HG03432 (cell line): ENCODE data around the gene PCAT7.
"Not testable (repeated sequence)": the region's sequence is repeated elsewhere in the genome, so short reads cannot be mapped to it uniquely, and the experiment has no call there.

Experiments used
- ATAC-seq: cut with Tn5 transposase; IDR thresholded peaks from one replicate; pipeline ENCODE4 v1.9.1; 2021; ENCODE audit warnings: mild to moderate bottlenecking, moderate library complexity; ENCODE audit not compliant: unreplicated experiment

The PCAT7 gene

DNA sequence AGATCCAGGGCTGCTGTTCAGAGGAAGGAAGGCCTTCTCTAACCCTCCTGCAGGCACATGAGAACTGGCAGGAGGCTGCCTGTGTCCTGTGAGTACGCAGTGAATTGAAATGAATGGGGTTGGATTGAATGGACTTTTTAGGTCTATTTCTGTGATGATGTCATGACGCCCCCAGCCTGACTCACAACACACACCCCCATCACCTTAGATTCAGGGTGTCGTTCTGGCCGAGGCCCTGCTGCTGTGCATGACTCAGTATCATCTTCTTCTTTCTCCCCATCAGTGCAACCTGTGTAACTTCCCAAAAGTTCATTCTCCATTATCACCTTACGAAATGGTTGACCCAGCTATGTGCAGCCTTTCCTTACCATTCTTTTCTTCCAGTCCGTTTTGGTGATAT lies 5.4 kb downstream of the PCAT7 start:
- ATAC-seq: no peak

DNA sequence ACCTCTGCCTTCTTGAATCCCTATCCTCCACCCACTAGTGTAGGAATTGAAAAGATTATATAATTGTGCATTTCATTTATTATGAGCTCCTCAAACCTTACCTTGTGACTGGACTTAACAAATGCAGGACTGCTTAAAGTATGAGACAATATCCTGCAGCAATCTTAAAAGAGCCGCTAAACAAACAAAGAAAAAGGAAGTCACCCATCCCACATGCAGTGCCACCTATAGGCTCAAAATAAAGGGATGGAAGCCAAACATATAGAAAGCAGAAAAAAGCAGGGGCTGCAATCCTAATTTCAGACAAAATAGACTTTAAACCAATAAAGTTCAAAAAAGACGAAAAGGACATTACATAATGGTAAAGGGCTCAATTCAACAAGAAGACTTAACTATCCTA lies 8.7 kb downstream of the PCAT7 start:
- ATAC-seq: no peak

DNA sequence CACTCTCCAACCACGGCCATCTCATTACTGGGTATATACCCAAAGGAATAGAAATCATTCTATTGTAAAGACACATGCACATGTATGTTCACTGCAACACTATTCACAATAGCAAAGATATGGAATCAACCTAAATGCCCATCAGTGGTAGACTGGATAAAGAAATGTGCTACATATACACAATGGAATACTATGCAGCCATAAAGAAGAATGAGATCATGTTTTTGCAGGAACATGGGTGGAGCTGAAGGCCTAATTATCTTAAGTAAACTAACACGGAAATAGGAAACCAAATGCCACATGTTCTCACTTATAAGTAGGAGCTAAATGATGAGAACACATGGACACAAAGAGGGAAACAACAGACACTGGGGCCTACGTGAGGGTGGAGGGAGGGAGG lies 9.4 kb downstream of the PCAT7 start:
- ATAC-seq: not testable (repeated sequence)

DNA sequence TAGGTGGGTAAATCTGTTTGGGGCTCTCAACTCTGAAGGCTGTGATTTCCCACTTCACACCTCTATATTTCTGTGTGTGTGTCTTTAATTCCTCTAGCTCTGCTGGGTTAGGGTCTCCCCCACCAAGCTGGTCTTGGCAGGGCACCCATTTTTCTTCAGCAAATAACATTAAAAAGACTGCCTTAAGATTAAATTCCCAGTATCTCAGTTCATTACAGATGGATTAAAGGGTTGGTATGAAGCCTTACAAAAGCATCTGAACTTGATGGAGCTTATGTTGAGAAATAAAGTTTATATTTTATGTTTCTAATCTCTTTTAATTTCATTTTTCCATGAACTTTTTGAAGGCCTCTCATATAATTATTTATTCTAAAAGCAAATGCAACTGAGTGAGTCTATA lies 11.7 kb downstream of the PCAT7 start:
- no peak for ATAC-seq

DNA sequence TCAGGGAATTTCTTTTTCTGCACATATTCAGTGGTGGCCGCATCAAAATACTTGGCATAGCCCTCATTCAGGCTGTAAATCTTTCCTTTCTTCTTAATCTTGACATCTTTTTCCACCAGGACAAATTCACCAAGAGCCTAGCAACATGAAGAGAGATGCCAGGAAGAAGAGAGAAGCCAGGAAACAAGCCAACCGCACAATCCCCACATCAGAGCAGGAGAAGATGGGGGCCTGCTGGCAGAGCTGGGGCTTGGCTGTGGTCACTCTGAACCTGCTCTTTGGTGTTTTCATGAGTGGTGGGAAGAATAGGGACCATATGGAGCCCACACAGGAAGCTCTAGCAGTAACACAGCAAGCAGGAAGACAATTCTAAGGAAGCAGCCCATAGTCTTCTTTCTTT lies 12.4 kb downstream of the PCAT7 start:
- ATAC-seq: no peak

DNA sequence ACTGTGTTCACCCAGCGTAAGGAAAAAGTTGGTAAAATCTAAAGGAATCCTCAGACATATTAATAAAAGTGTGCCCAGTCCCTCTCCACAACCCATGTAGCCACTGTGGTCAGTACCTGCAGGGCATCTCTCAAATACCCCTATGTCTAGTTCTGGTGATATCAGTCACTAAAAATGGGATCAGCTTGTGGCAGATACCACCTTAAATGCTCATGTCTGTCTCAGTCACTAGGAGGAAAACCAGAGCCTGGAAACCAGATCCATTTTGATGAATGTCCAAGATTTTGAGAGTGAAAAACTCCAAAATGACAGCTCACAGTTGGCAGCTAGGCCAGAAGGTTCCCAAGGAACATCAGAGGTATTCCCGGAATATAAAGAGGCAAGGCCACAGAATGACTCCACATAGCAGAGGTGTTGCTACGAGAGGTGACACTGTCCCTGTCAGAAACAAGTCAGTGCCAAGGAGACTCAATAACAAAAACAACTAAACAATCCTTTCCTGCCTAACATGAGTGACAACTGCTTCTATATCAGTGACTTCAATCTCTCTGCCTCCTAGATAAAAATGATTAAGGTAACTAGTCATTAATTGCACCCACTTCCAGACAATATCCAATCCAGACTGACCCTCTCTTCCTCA lies 13.5 kb downstream of the PCAT7 start:
- ATAC-seq: no peak

DNA sequence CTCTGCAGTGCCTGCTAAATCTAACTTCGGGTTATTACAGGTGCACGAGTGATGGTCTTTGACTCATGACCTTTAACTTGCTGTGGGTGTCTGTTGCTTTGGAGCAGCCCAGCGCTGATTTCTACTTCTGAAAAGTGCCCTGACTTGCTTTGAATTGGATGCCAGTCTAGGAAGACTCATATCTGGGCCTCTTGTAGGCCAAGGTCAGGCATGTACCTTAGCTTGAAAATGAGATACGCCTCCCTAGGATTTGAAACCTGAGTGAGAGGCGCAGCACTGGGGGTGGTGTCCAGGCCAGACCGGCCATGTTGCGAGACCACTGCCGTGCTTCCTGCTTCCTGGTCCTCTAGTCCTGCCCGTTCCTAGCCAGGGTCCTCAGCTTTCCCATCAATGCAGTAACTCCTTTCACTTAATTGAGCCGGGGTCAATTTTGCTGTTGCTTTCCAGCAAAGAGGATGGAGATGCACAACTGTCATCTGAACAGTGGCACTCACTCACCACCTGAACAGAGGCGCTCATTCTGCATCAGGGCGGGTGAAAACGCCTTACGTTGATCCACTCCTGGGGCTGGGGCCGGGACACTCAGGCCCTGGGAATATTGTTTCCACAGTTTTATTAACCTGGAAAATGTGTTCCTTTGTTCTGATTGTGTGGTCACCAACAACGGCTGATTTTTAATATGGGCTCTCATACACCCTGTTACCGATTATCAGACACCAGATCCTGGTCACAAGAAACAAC lies 14.3 kb downstream of the PCAT7 start:
- ATAC-seq: no peak

DNA sequence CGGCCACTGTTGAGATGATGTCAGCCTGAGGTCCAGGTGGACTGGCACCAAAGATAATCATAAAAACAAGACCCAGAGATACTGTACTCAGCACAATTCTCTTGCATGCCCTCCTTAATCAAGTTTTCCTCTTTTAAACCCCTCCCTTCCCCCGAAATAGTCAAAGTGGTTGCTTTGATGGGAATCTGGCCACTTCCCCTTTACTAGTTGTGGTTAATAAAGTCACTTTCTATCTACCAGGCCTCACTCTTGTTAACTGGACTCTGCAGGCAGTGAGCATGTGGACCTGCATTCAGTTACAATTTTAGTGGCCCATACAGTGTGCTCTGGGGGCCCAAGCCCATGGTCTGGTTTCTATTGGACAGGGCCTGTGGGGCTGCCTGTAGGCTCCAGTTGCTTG lies 21.2 kb downstream of the PCAT7 start:
- no peak for ATAC-seq

DNA sequence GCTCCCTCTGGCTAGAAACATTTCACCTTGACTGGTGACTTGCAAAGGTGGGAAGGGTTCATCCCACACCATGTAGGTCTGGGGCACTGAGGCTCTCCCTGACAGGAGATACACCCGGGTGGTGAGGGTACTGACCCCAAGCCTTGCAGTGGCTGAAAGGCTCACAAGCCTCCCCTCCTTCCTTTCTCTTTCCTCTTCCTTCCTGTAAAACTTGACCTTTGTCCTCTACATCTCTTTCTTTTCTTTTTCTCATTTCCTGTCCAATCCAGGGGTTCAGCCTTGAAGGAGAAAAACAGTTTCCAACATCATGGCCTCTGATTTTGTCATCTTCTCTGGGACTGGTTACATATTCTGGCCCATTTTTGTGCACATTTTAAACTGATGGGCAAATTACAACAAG lies 22.2 kb downstream of the PCAT7 start:
- no peak for ATAC-seq

DNA sequence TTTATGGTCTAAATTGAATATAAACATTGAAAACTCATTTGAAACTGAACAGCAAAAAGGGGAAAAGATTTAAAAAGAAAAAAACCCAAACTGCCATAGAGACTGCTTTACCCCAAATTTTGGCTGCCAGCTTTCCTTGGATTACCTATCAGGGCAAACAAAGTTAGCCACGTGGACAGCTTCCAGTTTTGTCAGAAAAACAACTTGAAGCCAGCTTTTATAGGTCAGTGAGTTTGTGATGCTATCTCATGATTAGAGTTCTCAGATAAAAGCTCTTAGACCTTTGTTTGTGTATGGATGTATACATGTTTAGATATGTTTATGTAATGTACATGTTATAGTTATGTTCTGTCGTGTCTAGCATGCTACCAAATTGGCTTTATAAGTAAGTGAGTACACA lies 22.7 kb downstream of the PCAT7 start:
- no peak for ATAC-seq

DNA sequence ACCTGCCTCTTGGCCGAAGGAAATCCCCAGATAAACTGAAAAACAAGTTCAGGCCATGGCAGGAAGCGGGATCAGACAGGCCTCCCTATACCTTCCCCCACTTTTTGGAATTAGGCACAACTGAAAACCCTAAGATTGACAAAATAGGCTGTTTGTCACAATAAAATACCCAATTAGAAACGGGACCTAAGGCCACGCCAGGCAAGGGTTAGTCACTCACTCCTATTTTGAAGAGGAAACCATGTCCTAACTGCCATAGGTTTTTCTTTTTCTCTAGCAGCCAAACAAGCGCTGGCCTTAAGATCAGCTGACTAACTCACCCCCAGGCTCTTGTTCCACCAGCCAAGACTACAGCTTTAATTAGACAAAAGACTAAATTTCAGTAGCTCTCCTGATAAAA lies 26.8 kb downstream of the PCAT7 start:
- ATAC-seq: no peak

DNA sequence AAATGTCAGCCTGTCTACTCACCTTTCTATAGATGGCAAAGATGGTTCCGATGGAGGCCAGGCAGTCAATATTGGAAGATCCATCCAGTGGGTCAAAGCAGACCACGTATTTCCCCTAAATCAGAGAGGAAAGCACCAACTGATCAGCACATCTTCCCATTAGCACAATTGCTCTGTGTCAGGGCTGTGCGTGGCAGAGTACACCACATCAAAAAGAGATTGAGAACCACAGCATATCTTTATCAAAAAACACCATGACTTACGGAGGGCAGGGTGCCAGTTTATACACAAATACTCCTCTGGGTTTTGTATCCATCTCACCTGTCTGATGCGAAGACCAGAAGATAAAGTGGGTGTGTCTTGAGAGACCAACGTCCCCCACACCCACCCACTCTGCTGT lies 29.7 kb downstream of the PCAT7 start:
- no peak for ATAC-seq

DNA sequence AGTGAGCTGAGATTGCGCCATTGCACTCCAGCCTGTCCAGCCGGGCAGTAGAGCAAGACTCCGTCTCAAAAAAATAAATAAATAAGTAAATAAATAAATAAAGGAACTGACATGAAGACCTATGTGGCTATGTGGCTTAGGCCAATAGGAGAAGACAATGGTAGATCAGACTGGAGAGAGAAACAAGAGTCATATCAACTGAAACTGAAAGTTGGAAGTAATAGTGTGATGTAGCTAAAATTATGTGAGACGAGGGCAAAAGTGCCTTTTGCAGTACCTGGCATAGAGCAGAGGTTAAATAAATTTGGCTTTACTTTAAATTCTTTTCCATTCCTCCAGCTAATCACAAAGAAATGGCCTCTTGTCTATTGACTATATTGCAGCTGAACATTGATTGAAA lies 31.4 kb downstream of the PCAT7 start:
- ATAC-seq: no peak

DNA sequence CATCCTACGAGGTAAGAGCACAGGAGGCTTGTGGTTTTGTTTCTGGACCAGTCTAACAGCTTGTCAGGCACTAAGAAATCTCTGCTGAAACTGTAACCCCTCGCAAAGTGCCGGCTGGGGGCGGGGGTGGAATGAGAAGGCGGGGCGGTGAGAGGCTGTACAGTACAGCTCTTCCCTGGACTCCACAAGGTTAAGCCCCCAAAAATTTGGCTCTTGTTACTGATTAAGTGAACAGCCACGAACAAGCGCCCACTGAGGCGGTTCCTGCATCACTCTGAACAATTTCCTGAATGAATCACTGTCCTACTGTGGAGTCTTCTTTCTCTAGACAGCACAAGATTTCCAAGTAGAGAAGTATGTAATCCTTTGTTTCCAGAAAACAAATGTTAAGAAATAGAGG lies 31.9 kb downstream of the PCAT7 start:
- ATAC-seq: no peak

DNA sequence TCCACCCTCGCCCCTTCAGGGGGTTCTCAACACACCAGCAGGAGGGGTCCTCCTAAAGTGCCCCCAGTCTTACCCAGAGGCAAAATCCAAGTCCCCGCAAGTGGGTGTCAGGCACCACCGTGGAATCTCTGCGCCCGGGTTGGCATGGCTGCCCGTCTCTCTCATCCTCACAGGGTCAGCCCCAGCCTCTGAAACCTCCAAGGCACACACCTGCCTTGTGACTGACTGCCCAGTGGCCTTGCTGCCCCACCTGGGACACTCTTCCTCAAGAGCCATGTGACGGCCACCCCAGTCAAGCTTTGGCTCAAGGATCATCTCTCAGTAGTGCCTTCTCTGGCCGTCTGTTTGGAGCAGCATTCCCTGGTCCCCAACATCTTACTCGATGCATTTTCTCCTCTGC lies 33.8 kb downstream of the PCAT7 start:
- no peak for ATAC-seq

DNA sequence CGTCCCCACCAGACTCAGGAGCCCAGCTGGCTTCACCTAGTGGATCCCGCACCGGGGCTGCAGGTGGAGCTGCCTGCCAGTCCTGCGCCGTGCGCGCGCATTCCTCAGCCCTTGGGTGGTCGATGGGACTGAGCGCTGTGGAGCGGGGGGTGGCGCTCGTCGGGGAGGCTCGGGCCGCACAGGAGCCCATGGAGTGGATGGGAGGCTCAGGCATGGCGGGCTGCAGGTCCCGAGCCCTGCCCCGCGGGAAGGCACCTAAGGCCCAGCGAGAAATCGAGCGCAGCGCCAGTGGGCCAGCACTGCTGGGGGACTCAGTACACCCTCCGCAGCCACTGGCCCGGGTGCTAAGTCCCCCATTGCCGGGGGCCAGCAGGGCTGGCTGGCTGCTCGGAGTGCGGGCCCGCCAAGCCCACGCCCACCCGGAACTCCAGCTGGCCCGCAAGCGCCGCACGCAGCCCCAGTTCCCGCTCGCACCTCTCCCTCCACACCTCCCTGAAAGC lies 36.2 kb downstream of the PCAT7 start:
- not testable (repeated sequence) for ATAC-seq

DNA sequence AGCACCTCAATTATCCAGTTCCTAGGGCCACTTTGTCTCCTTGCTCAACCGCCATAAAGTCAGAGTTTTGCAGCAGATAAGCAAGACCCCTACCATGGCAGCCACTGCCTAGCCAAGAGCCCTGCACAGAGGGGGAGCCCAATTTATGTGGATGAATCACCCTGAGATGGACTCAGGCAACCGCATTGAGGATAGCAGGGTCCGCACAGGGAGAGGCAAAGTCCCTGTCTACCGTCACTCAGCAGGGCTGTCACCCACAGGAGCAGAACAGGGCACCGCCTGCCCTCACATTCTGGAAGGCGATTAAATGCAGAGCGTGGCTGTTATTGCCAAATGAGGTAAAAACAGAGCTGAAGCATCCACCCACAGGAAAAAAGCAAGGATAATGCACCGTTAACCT lies 37.0 kb downstream of the PCAT7 start:
- ATAC-seq: no peak

DNA sequence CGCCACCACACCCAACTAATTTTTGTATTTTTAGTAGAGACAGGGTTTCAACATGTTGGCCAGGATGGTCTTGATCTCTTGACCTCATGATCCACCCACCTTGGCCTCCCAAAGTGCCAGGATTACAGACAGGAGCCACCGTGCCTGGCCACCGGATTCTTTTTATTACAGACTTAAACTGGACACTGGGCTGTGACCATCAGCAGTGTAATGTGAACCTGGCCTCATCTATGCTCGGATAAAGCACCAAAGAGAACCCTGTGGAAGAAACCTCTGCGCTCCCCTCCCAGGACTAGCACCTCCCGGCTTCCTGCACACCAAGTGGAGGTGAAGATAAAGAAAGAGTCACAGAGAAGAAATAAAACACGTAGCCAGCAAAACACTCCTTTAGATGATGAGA lies 37.8 kb downstream of the PCAT7 start:
- ATAC-seq: not testable (repeated sequence)

DNA sequence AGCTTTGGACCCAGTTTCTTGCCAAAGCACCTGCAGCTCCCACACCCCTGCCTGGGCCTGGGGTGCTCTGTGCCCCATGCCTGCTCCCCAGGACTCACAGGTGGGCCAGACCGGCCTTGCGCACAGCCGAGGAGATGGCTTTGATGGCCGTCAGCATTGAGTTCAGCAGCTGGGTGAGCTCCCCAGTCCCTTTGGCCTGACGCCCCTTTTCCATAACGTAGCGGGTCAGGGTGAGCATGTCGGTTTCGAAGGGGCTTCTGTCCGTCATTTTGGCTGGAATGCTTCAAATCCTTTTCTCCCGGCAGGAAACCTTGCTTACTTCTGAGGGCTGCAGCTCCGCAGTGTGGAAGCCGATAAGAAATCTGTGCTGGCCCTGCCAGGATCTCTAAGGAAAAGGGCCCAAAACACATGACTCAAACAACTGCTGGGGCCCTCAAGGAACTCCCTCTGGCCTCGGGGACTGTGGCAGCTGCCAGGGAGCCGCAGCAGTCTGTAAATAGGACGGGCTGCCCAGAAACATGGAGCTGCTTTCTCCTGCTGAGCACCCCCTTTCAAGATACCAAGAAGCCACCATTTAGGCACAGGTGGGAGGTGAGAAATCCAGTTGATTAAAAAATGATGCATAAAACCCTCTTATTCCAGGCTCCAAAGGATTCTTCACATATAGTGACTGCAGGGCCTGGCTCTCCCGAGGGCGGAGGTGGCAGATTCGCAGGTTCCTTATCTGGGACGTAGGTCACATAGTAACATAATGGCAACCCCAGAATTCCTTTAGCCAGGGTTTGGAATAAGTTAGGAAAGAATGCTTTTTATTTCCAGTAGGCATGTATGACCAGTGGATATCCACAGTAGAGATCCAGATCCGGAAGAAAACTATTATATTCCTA lies 38.8 kb downstream of the PCAT7 start, which contains the start of gene FBP2:
TSS of gene FBP2 (minus strand) at position 366 of the 887 bp plus-strand sequence. CDS start at position 268, 98 bp downstream.
- no peak for ATAC-seq

DNA sequence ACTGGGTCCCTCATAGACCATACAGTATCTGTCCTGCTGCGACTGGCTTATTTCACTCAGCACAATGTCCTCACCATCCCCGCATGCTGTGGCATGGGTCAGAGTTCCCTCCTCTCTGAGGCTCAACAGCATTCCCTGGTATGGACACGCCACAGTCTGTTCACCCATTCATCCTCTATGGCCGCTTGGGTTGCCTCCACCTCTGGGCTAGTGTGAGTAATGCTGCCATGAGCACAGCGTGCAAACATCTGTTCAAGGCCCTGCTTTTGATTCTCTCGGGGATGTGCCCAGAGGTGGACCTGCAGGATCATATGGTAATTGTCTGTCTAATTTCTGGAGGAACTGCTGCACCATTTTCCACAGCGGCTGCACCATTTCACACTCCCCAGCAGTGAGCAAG lies 44.2 kb downstream of the PCAT7 start:
- no peak for ATAC-seq

DNA sequence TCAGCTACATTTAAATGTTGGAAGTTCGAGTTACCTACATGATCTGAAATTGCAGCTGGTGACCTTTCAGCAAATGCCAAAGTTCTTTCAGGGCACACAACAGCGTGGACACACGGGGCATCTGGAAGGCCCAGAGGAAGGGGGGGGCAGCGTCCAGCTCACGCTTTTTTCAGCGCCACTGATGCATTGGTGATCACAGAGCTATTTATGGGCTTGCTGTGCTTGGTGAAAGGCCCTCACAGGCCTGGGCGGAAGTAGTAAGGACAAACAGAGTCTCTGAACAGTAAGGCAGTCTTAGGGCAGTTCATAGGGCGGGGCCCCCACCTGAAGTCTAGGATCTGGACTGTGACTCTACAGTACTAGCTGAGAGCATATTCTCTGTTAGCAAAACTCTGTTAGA lies 45.4 kb downstream of the PCAT7 start:
- ATAC-seq: no peak

DNA sequence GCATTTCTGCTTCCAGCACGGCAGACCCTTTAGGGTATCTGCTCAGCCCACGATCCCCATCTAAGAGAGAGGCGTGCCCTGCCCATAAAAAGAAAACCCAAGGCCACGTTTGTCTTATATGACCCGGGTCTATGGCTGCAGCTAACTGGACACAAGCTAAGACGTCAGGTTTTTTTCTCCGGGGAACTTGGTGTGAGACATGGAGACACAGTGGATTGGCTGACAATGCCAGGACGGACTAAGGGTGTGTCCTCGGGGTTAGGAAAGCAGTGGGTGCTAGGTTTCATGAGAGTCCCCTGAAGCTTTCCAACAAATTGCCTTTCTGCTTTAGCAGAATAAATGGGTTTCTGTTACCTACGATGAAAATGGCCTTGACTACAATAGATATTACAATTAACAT lies 45.8 kb downstream of the PCAT7 start:
- ATAC-seq: no peak
